Measurements from ENCODE around the gene OXCT1. TPM values are rescaled to one million over a fixed set of nuclear protein-coding genes. Genes with fewer than 3 reads are reported as not detected.

Gene OXCT1
- total and polyA plus RNA-seq, 2 of the 13 experiments (the other 11 are each of a cell fraction or from before 2014, with no cell fraction given): 0.92 to 4.7 TPM

DNA sequence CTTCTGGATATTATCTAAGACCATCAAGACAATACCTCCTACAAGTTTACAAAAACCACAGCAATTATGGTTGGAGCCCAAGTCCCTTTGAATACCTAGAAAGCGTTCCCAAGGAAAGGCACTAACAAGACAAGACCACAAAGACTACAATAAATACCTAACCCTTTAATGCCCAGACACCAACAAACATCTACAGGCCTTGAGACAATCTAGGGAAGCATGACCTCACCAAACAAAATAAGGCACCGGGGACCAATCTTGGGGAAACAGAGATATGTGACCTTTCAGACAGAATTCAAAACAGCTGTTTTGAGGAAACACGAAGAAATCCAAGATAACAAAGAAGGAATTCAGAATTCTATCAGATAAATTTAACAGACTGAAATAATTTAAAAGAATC is 37.8 kb downstream of the OXCT1 start:
- no TSS peak for BruUV-seq (replicated peaks)
- Histone ChIP-seq H3K4me2 (ENCODE audit: low read depth, low read length) (no peak overlapping the region), H4K20me1 (ENCODE audit: insufficient read depth, low read length) (no peaks in the 10 kb centered on the region), H3K9ac (ENCODE audit: insufficient read depth, low read depth, low read length) (no peak overlapping the region), H3K79me2 (ENCODE audit: insufficient read depth, low read length) (no peaks in the 10 kb centered on the region), H3K27me3 (ENCODE audit: control insufficient read depth in 1 of 2, insufficient read depth in 2 of 2, low read length in 2 of 2) (no peaks in the 10 kb centered on the region; a peak in 1 of 5 replicates), H3K4me1 (ENCODE audit: insufficient read depth, low read length) (no peaks in the 10 kb centered on the region), H2AFZ (ENCODE audit: low read length) (no peak overlapping the region), H3K36me3 (replicated peaks in 1 of 2; ENCODE audit: control insufficient read depth in 1 of 2, insufficient read depth in 2 of 2, low read length in 2 of 2) (no peaks in the 10 kb centered on the region), H3K9me3 (ENCODE audit: low read length) (no peaks in the 10 kb centered on the region), H3K27ac (ENCODE audit: extremely low read length, insufficient read depth, low read length) (no peak overlapping the region), H3K4me3 (replicated peaks in 1 of 3; ENCODE audit: insufficient read depth in 1 of 3, low read depth in 2 of 3, low read length in 3 of 3) (no peak overlapping the region)
- no peak for FAIRE-seq
- TF ChIP-seq REXO4 (CRISPR knock-in tag; IDR thresholded peaks at IDR 0.05; ENCODE audit: borderline replicate concordance): no peak
- TF ChIP-seq, protein P1, sequence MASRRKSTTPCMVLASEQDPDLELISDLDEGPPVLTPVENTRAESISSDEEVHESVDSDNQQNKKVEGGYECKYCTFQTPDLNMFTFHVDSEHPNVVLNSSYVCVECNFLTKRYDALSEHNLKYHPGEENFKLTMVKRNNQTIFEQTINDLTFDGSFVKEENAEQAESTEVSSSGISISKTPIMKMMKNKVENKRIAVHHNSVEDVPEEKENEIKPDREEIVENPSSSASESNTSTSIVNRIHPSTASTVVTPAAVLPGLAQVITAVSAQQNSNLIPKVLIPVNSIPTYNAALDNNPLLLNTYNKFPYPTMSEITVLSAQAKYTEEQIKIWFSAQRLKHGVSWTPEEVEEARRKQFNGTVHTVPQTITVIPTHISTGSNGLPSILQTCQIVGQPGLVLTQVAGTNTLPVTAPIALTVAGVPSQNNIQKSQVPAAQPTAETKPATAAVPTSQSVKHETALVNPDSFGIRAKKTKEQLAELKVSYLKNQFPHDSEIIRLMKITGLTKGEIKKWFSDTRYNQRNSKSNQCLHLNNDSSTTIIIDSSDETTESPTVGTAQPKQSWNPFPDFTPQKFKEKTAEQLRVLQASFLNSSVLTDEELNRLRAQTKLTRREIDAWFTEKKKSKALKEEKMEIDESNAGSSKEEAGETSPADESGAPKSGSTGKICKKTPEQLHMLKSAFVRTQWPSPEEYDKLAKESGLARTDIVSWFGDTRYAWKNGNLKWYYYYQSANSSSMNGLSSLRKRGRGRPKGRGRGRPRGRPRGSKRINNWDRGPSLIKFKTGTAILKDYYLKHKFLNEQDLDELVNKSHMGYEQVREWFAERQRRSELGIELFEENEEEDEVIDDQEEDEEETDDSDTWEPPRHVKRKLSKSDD (CRISPR knock-in tag; IDR thresholded peaks at IDR 0.05; ENCODE audit: low read depth): no peak
- TF ChIP-seq, protein P2, sequence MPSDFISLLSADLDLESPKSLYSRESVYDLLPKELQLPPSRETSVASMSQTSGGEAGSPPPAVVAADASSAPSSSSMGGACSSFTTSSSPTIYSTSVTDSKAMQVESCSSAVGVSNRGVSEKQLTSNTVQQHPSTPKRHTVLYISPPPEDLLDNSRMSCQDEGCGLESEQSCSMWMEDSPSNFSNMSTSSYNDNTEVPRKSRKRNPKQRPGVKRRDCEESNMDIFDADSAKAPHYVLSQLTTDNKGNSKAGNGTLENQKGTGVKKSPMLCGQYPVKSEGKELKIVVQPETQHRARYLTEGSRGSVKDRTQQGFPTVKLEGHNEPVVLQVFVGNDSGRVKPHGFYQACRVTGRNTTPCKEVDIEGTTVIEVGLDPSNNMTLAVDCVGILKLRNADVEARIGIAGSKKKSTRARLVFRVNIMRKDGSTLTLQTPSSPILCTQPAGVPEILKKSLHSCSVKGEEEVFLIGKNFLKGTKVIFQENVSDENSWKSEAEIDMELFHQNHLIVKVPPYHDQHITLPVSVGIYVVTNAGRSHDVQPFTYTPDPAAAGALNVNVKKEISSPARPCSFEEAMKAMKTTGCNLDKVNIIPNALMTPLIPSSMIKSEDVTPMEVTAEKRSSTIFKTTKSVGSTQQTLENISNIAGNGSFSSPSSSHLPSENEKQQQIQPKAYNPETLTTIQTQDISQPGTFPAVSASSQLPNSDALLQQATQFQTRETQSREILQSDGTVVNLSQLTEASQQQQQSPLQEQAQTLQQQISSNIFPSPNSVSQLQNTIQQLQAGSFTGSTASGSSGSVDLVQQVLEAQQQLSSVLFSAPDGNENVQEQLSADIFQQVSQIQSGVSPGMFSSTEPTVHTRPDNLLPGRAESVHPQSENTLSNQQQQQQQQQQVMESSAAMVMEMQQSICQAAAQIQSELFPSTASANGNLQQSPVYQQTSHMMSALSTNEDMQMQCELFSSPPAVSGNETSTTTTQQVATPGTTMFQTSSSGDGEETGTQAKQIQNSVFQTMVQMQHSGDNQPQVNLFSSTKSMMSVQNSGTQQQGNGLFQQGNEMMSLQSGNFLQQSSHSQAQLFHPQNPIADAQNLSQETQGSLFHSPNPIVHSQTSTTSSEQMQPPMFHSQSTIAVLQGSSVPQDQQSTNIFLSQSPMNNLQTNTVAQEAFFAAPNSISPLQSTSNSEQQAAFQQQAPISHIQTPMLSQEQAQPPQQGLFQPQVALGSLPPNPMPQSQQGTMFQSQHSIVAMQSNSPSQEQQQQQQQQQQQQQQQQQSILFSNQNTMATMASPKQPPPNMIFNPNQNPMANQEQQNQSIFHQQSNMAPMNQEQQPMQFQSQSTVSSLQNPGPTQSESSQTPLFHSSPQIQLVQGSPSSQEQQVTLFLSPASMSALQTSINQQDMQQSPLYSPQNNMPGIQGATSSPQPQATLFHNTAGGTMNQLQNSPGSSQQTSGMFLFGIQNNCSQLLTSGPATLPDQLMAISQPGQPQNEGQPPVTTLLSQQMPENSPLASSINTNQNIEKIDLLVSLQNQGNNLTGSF (CRISPR knock-in tag; IDR thresholded peaks at IDR 0.05): no peak
- no peak for TF ChIP-seq CREBL2 (CRISPR knock-in tag; IDR thresholded peaks at IDR 0.05; ENCODE audit: borderline replicate concordance)
- no peak for TF ChIP-seq SMAD3 (CRISPR knock-in tag; IDR thresholded peaks at IDR 0.05)
- TF ChIP-seq RFX5 (IDR thresholded peaks at IDR 0.05; ENCODE audit: low read depth, low read length): no peak
- no peak for TF ChIP-seq ZSCAN22 (CRISPR knock-in tag; IDR thresholded peaks at IDR 0.05)
- no peak for TF ChIP-seq PAX8 (CRISPR knock-in tag; IDR thresholded peaks at IDR 0.05; ENCODE audit: borderline replicate concordance)
- TF ChIP-seq RFX1 (IDR thresholded peaks at IDR 0.05): no peak
- TF ChIP-seq HNRNPLL (IDR thresholded peaks at IDR 0.05; ENCODE audit: low read depth, low read length, poor library complexity, severe bottlenecking): no peak
- no peak for TF ChIP-seq KDM2A (CRISPR knock-in tag; IDR thresholded peaks at IDR 0.05; ENCODE audit: borderline replicate concordance, low read depth)
- no peak for TF ChIP-seq ELF4 (CRISPR knock-in tag; IDR thresholded peaks at IDR 0.05; ENCODE audit: borderline replicate concordance)
- TF ChIP-seq EZH2 (conservative IDR thresholded peaks at IDR 0.05; ENCODE audit: low read depth, low read length): no peak
- no peak for ATAC-seq
- intact Hi-C loops (cut with micrococcal nuclease; ENCODE audit: unreplicated experiment) (no loop called here), in situ Hi-C loops (cut with HindIII; ENCODE audit: extremely low pct_ligation_motif_present, low pct_unique_long_range_greater_than_20kb) (loop anchor here (25.0 kb wide), 2 partner anchors 120 to 570 kb away; no protein-coding TSS in a partner anchor)
- POLR2A ChIA-PET: no interaction called here
- 45% methylated on average over 3 of the region's 3 CpGs for WGBS (ENCODE audit: low lambda C conversion rate)
- CTCF ChIA-PET (ENCODE audit: low intra/inter-chr PET ratio, low total read pairs): no interaction called here
- no peak for DNase-seq (ENCODE audit: low spot score)
